ENCODE data around the gene SRRT.

Gene SRRT

DNA sequence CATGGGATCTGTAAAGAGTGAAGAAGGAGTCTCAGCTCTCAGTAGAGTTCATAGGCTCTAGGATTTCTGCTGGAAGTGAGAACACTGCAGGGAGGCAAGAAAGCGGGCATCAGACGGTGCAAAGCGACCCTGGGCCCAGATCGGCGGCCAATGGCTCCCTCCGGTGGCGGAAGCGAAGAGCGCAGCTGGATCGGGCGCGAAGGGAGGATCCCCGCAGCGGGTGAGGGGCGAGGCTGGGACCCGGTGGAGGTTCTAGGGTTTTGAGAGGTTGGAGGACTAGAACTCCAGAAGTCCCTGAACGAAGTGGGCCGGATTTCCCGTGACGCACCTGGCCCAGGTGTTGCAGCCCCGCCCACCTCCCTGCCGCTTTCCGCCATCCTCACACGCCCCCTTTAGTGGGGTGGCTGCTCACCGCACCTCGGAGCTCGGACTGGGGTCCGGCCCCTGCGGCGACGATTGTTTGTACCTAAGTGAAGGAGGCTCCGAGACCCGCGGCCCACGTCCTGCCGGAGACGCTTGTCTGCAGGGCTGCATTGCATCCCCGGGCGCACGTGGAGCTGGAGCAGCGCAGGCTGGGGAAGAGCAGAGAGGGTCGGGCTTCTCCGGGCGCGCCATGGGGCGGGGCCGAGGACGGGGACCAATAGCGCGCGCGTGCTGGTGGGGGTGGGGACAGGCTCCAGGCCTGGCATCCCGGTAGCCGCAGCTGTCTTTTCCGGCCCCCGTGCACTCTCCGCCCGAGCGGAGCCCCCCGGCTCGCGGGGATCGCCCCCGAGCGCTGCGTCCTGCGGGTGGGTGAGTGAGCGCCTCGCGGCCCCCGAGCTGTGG lies 22.6 kb upstream of the SRRT start, which contains the start of gene SLC12A9 (continued):
- TF ChIP-seq REPIN1 (tag by site-specific recombination; IDR thresholded peaks at IDR 0.05; ENCODE audit: low read depth): no peak; the same call in 1 of the 2 replicates
- no peak for TF ChIP-seq ZNF707 (tag by site-specific recombination; IDR thresholded peaks at IDR 0.05)
- TF ChIP-seq, protein P1, sequence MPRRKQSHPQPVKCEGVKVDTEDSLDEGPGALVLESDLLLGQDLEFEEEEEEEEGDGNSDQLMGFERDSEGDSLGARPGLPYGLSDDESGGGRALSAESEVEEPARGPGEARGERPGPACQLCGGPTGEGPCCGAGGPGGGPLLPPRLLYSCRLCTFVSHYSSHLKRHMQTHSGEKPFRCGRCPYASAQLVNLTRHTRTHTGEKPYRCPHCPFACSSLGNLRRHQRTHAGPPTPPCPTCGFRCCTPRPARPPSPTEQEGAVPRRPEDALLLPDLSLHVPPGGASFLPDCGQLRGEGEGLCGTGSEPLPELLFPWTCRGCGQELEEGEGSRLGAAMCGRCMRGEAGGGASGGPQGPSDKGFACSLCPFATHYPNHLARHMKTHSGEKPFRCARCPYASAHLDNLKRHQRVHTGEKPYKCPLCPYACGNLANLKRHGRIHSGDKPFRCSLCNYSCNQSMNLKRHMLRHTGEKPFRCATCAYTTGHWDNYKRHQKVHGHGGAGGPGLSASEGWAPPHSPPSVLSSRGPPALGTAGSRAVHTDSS (tag by site-specific recombination; IDR thresholded peaks at IDR 0.05): no peak
- peak; percentile 38 for TF ChIP-seq ZBTB8A (tag by site-specific recombination; IDR thresholded peaks at IDR 0.05)
- TF ChIP-seq, protein P2, sequence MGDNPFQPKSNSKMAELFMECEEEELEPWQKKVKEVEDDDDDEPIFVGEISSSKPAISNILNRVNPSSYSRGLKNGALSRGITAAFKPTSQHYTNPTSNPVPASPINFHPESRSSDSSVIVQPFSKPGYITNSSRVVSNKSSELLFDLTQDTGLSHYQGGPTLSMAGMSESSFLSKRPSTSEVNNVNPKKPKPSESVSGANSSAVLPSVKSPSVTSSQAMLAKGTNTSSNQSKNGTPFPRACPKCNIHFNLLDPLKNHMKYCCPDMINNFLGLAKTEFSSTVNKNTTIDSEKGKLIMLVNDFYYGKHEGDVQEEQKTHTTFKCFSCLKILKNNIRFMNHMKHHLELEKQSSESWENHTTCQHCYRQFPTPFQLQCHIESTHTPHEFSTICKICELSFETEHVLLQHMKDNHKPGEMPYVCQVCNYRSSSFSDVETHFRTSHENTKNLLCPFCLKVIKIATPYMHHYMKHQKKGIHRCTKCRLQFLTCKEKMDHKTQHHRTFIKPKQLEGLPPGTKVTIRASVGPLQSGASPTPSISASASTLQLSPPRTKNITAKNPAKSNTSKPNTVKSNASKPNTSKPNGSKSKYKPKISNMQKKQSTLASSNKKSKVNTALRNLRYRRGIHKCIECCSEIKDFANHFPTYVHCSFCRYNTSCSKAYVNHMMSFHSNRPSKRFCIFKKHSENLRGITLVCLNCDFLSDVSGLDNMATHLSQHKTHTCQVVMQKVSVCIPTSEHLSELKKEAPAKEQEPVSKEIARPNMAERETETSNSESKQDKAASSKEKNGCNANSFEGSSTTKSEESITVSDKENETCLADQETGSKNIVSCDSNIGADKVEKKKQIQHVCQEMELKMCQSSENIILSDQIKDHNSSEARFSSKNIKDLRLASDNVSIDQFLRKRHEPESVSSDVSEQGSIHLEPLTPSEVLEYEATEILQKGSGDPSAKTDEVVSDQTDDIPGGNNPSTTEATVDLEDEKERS (tag by site-specific recombination; IDR thresholded peaks at IDR 0.05): no peak
- TF ChIP-seq, protein P3, sequence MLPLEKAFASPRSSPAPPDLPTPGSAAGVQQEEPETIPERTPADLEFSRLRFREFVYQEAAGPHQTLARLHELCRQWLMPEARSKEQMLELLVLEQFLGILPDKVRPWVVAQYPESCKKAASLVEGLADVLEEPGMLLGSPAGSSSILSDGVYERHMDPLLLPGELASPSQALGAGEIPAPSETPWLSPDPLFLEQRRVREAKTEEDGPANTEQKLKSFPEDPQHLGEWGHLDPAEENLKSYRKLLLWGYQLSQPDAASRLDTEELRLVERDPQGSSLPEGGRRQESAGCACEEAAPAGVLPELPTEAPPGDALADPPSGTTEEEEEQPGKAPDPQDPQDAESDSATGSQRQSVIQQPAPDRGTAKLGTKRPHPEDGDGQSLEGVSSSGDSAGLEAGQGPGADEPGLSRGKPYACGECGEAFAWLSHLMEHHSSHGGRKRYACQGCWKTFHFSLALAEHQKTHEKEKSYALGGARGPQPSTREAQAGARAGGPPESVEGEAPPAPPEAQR (tag by site-specific recombination; IDR thresholded peaks at IDR 0.05): no peak
- TF ChIP-seq ZNF785 (tag by site-specific recombination; IDR thresholded peaks at IDR 0.05): no peak
- no peak for TF ChIP-seq HOXA7 (CRISPR knock-in tag; IDR thresholded peaks at IDR 0.05; ENCODE audit: borderline replicate concordance)
- peak; percentile 98 for TF ChIP-seq KLF16 (tag by site-specific recombination; IDR thresholded peaks at IDR 0.05)
- peak; percentile 76 for TF ChIP-seq ZNF76 (tag by site-specific recombination; IDR thresholded peaks at IDR 0.05; ENCODE audit: borderline replicate concordance, low read depth)
- TF ChIP-seq, protein P4, sequence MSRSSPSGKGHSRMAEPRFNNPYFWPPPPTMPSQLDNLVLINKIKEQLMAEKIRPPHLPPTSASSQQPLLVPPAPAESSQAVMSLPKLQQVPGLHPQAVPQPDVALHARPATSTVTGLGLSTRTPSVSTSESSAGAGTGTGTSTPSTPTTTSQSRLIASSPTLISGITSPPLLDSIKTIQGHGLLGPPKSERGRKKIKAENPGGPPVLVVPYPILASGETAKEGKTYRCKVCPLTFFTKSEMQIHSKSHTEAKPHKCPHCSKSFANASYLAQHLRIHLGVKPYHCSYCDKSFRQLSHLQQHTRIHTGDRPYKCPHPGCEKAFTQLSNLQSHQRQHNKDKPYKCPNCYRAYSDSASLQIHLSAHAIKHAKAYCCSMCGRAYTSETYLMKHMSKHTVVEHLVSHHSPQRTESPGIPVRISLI (tag by site-specific recombination; IDR thresholded peaks at IDR 0.05): no peak
- peak; percentile 82 for TF ChIP-seq GLIS2 (tag by site-specific recombination; IDR thresholded peaks at IDR 0.05)
- TF ChIP-seq ZNF132 (tag by site-specific recombination; IDR thresholded peaks at IDR 0.05; ENCODE audit: borderline replicate concordance): no peak
- no peak for TF ChIP-seq ZNF416 (tag by site-specific recombination; IDR thresholded peaks at IDR 0.05)
- no peak for TF ChIP-seq ZNF16 (tag by site-specific recombination; IDR thresholded peaks at IDR 0.05; ENCODE audit: low read depth)
- no peak for TF ChIP-seq BCL11B (tag by site-specific recombination; IDR thresholded peaks at IDR 0.05; ENCODE audit: low read depth)
- TF ChIP-seq, protein P5, sequence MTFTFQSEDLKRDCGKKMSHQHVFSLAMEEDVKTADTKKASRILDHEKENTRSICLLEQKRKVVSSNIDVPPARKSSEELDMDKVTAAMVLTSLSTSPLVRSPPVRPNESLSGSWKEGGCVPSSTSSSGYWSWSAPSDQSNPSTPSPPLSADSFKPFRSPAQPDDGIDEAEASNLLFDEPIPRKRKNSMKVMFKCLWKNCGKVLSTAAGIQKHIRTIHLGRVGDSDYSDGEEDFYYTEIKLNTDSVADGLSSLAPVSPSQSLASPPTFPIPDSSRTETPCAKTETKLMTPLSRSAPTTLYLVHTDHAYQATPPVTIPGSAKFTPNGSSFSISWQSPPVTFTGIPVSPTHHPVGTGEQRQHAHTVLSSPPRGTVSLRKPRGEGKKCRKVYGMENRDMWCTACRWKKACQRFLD (tag by site-specific recombination; IDR thresholded peaks at IDR 0.05): no peak
- no peak for TF ChIP-seq ZNF114 (tag by site-specific recombination; IDR thresholded peaks at IDR 0.05)
- TF ChIP-seq, protein P6, sequence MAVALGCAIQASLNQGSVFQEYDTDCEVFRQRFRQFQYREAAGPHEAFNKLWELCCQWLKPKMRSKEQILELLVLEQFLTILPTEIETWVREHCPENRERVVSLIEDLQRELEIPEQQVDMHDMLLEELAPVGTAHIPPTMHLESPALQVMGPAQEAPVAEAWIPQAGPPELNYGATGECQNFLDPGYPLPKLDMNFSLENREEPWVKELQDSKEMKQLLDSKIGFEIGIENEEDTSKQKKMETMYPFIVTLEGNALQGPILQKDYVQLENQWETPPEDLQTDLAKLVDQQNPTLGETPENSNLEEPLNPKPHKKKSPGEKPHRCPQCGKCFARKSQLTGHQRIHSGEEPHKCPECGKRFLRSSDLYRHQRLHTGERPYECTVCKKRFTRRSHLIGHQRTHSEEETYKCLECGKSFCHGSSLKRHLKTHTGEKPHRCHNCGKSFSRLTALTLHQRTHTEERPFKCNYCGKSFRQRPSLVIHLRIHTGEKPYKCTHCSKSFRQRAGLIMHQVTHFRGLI (tag by site-specific recombination; IDR thresholded peaks at IDR 0.05): peak; percentile 64; the same call in 1 of the 2 replicates
- no peak for TF ChIP-seq HOXC10 (CRISPR knock-in tag; IDR thresholded peaks at IDR 0.05)
- peak; percentile 69 for TF ChIP-seq YY2 (tag by site-specific recombination; IDR thresholded peaks at IDR 0.05)
- no peak for TF ChIP-seq ZNF610 (tag by site-specific recombination; IDR thresholded peaks at IDR 0.05; ENCODE audit: borderline replicate concordance)
- TF ChIP-seq ZNF292 (tag by site-specific recombination; IDR thresholded peaks at IDR 0.05; ENCODE audit: borderline replicate concordance, low read depth): no peak
- TF ChIP-seq ZNF629 (tag by site-specific recombination; IDR thresholded peaks at IDR 0.05): no peak

Data from HEK293 (cell line).